ENCODE results near the gene ISL2. TPM values are rescaled to one million over a fixed set of nuclear protein-coding genes. Genes with fewer than 3 reads are reported as not detected.
A peak's percentile ranks its signal among the peaks of the same experiment; 100 is the strongest.

The ISL2 gene
- total RNA-seq, 4 donors from 2014 or later = 0.67 to 11.6 TPM; not detected in 2

GRCh38 chr15:76338486-76339304 is 2.1 kb downstream of the ISL2 start:
- no peak for DNase-seq
- peaks cover 4 to 77% (median 55%) of the 10 kb centered on the region in 4 donors for H3K4me1 ChIP-seq
- H3K9me3 ChIP-seq = peaks cover 0 to 19% (median 0%) of the 10 kb centered on the region in 4 donors
- peak overlapping the region in 2 of 4 donors; percentile 15 to 46 for H3K27ac ChIP-seq
- no peaks in the 10 kb centered on the region for H3K36me3 ChIP-seq
- no peak for TF ChIP-seq POLR2A (IDR thresholded peaks at IDR 0.05)
- TF ChIP-seq, protein P1, sequence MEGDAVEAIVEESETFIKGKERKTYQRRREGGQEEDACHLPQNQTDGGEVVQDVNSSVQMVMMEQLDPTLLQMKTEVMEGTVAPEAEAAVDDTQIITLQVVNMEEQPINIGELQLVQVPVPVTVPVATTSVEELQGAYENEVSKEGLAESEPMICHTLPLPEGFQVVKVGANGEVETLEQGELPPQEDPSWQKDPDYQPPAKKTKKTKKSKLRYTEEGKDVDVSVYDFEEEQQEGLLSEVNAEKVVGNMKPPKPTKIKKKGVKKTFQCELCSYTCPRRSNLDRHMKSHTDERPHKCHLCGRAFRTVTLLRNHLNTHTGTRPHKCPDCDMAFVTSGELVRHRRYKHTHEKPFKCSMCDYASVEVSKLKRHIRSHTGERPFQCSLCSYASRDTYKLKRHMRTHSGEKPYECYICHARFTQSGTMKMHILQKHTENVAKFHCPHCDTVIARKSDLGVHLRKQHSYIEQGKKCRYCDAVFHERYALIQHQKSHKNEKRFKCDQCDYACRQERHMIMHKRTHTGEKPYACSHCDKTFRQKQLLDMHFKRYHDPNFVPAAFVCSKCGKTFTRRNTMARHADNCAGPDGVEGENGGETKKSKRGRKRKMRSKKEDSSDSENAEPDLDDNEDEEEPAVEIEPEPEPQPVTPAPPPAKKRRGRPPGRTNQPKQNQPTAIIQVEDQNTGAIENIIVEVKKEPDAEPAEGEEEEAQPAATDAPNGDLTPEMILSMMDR (IDR thresholded peaks at IDR 0.05) = no peak
- H3K4me3 ChIP-seq = peak overlapping the region; percentile 19 to 43 (median 38)
- peaks cover 0 to 86% of the 10 kb centered on the region in 2 donors for H3K27me3 ChIP-seq

DNA sequence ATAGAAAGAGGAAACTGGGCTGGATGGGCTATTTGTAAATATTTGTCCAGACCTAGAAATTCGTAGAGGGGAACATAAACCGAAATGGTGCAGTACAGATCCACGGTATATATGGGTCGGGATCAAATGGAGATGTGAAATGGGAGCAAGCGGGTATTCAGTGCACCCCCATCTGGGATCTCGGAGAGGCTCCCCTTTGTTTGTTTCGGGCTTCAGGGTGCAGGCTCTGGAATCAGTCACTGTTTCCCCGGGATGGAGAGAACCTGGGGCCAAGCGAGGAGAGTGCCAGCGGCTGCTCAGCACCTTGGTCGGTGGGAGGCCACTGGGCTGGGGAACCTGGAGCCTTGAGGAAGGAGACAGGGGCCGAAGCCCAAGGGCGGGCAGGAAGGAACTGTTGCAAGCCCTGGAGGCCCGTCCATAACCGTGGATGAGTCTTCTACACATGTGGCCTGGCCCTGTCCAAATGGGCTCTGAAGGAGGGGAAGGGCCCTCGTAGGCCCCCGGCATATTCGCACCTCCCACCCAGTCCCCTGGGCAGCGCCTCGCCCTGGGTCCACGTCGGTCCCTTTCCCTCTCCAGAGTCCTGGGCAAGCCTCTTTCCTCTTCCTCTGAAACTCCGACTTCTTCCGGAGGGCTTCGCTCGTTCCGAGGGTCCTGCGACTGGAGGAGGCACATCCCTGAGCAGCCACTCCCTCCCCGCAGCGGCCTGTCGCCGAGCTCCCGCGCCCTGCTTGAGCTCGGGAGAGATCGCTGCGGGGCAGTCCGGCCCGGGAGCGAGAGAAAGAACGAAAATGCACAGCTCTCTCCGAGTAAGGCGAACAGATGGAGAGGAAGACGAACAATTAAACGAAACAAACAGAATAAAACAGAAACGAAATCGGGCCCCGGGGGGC is 3.0 kb downstream of the ISL2 start:
- peak overlapping the region; percentile 27 to 48 (median 47) for H3K4me3 ChIP-seq
- H3K9me3 ChIP-seq = peaks cover 0 to 19% (median 0%) of the 10 kb centered on the region in 4 donors
- no peaks in the 10 kb centered on the region for H3K36me3 ChIP-seq
- H3K4me1 ChIP-seq = peaks cover 4 to 77% (median 55%) of the 10 kb centered on the region in 4 donors
- peak overlapping the region in 2 of 4 donors; percentile 12 to 30 for H3K27ac ChIP-seq
- peak in 1 of 3 donors; percentile 64 for DNase-seq
- TF ChIP-seq POLR2A (IDR thresholded peaks at IDR 0.05) = no peak
- TF ChIP-seq, protein P1 (IDR thresholded peaks at IDR 0.05) = no peak
- H3K27me3 ChIP-seq = peaks cover 0 to 87% of the 10 kb centered on the region in 2 donors

- TF ChIP-seq POLR2A (IDR thresholded peaks at IDR 0.05) = no peak
- TF ChIP-seq, protein P1 (IDR thresholded peaks at IDR 0.05) = no peak
- Histone ChIP-seq H3K36me3 (no peaks in the 10 kb centered on the region), H3K27ac (peak overlapping the region in 2 of 4 donors; percentile 28 to 30), H3K9me3 (peaks cover 0 to 19% (median 0%) of the 10 kb centered on the region in 4 donors), H3K27me3 (peaks cover 0 to 85% of the 10 kb centered on the region in 2 donors), H3K4me1 (peaks cover 4 to 74% (median 55%) of the 10 kb centered on the region in 4 donors), H3K4me3 (peak overlapping the region; percentile 27 to 48 (median 47))
- DNase-seq = peak in 2 of 3 donors; percentile 54 to 71
These were observed 3.7 kb downstream of the ISL2 start for GRCh38 chr15:76340198-76340802.

DNA sequence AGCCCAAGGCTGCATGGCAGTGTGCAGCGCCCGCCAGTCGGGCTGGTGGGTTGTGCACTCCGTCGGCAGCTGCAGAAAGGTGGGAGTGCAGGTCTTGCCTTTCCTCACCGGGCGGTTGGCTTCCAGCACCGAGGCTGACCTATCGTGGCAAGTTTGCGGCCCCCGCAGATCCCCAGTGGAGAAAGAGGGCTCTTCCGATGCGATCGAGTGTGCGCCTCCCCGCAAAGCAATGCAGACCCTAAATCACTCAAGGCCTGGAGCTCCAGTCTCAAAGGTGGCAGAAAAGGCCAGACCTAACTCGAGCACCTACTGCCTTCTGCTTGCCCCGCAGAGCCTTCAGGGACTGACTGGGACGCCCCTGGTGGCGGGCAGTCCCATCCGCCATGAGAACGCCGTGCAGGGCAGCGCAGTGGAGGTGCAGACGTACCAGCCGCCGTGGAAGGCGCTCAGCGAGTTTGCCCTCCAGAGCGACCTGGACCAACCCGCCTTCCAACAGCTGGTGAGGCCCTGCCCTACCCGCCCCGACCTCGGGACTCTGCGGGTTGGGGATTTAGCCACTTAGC is 4.3 kb downstream of the ISL2 start:
- TF ChIP-seq, protein P1 (IDR thresholded peaks at IDR 0.05) = no peak
- no peak for TF ChIP-seq POLR2A (IDR thresholded peaks at IDR 0.05)
- peaks cover 4 to 71% (median 56%) of the 10 kb centered on the region in 4 donors for H3K4me1 ChIP-seq
- peaks cover 0 to 19% (median 0%) of the 10 kb centered on the region in 4 donors for H3K9me3 ChIP-seq
- DNase-seq = peak; percentile 39 to 66 (median 63)
- no peaks in the 10 kb centered on the region for H3K36me3 ChIP-seq
- peak overlapping the region in 1 of 4 donors; percentile 28 for H3K27ac ChIP-seq
- peak overlapping the region; percentile 27 to 48 (median 47) for H3K4me3 ChIP-seq
- peaks cover 0 to 80% of the 10 kb centered on the region in 2 donors for H3K27me3 ChIP-seq

Measured in Peyer's patch (tissue), 4 donors.